Nephron progenitor cell (in vitro differentiated cells): ENCODE data around the gene SMARCA2.

Experiments used
- DNase-seq: peaks from one replicate; pipeline ENCODE4 v3.0.0; 2021
- H3K27ac Mint-ChIP-seq: 2 replicates; pipeline ENCODE4 v1.8.0; 2021; ENCODE audit warnings: mild to moderate bottlenecking, moderate library complexity, mixed read lengths
- H3K27me3 Mint-ChIP-seq: 2 replicates; pipeline ENCODE4 v1.8.0; 2021; ENCODE audit warnings: mild to moderate bottlenecking, low read depth, mixed read lengths; ENCODE audit not compliant: poor library complexity
- H3K36me3 Mint-ChIP-seq: 2 replicates; pipeline ENCODE4 v1.8.0; 2021; ENCODE audit warnings: low read depth, mixed read lengths
- H3K4me1 Mint-ChIP-seq: 2 replicates; pipeline ENCODE4 v1.8.0; 2021; ENCODE audit warnings: mixed read lengths
- H3K4me3 Mint-ChIP-seq: 2 replicates; pipeline ENCODE4 v1.8.0; 2021; ENCODE audit warnings: mild to moderate bottlenecking, moderate library complexity, mixed read lengths
- H3K9me3 Mint-ChIP-seq: 2 replicates; pipeline ENCODE4 v1.8.0; 2021; ENCODE audit warnings: mild to moderate bottlenecking, moderate library complexity, mixed read lengths
- TF ChIP-seq, protein P1 (sequence below): fragments of 200-600 bp; sonication (generic); IDR thresholded peaks from 2 replicates; pipeline ENCODE4 v1.5.0; 2021; ENCODE audit warnings: antibody characterized with exemption

The SMARCA2 gene

DNA sequence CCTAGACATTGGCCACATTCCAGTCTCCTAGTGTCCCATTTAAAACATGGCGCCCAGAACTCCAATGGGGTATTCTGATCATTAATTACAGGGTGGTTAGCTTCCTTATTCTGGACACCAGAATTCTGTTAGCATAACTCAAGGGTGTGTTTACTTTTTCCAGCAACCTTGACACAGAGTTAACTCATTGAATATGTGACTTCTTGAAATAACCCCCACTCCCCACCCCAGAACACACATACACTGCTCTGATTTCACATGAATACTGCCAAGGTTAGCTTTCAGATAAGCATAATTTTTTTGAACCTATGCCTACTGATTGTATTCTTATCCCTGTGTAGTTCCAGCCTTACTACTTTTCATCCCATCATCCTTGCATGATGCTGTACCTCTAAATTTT, 151.1 kb downstream of the SMARCA2 start:
- DNase-seq, result no peak
- Mint-ChIP-seq H3K4me3 (no peak overlapping the region), H3K9me3 (no peaks in the 10 kb centered on the region), H3K27me3 (peaks cover 12% of the 10 kb centered on the region), H3K36me3 (peaks cover 6% of the 10 kb centered on the region), H3K27ac (no peak overlapping the region), H3K4me1 (peaks cover 17% of the 10 kb centered on the region)
- TF ChIP-seq, protein P1, sequence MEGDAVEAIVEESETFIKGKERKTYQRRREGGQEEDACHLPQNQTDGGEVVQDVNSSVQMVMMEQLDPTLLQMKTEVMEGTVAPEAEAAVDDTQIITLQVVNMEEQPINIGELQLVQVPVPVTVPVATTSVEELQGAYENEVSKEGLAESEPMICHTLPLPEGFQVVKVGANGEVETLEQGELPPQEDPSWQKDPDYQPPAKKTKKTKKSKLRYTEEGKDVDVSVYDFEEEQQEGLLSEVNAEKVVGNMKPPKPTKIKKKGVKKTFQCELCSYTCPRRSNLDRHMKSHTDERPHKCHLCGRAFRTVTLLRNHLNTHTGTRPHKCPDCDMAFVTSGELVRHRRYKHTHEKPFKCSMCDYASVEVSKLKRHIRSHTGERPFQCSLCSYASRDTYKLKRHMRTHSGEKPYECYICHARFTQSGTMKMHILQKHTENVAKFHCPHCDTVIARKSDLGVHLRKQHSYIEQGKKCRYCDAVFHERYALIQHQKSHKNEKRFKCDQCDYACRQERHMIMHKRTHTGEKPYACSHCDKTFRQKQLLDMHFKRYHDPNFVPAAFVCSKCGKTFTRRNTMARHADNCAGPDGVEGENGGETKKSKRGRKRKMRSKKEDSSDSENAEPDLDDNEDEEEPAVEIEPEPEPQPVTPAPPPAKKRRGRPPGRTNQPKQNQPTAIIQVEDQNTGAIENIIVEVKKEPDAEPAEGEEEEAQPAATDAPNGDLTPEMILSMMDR, result no peak

DNA sequence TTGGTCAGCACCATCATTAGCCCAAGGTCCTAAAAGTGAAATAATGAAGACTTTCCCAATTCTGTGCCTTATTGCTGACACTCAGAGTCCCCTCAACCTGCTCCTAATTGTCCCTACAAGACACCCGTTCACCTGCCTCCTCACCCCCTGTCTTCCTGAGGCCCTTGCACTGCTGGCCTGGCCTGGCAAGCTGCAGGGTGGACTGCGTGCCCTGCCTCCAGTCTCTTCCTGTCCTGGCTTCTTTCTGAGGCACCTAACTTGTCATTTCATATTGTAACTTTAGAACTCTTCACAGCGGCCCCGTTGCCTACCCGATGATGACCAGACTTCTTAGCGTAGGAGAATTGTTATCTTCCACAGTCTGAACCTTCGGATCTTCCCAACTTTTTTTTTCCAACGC, 153.9 kb downstream of the SMARCA2 start:
- DNase-seq, result no peak
- no peak overlapping the region for H3K4me3 Mint-ChIP-seq
- peaks cover 3% of the 10 kb centered on the region for H3K4me1 Mint-ChIP-seq
- peaks cover 12% of the 10 kb centered on the region for H3K27me3 Mint-ChIP-seq
- TF ChIP-seq, protein P1, result no peak
- peaks cover 15% of the 10 kb centered on the region for H3K36me3 Mint-ChIP-seq
- H3K9me3 Mint-ChIP-seq, result peaks cover 6% of the 10 kb centered on the region
- peak overlapping the region; percentile 39 for H3K27ac Mint-ChIP-seq

DNA sequence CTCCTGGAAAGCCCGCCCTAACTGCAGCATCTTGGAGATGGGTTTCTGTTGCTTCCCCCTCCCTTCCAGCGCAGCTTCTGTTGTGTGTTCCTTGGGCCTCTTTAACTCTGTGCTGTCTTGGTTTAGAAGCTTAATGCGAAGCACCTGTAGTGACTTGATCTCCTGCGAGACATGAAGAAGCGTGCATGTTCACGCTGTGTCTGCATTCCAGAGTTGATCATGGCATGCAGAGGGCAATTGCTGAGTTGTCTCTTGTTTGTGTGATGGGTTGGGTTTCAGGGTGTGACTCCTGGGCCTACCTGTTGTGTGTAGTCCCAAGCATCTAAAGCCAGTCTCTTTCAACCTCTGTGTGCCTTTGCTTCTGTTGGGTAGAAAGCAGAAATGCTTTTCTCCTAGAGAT, 155.6 kb downstream of the SMARCA2 start:
- TF ChIP-seq, protein P1, result no peak
- H3K27ac Mint-ChIP-seq, result no peak overlapping the region
- H3K4me3 Mint-ChIP-seq, result no peak overlapping the region
- H3K9me3 Mint-ChIP-seq, result peaks cover 6% of the 10 kb centered on the region
- no peak for DNase-seq
- peaks cover 6% of the 10 kb centered on the region for H3K4me1 Mint-ChIP-seq
- peaks cover 15% of the 10 kb centered on the region for H3K36me3 Mint-ChIP-seq
- peaks cover 8% of the 10 kb centered on the region for H3K27me3 Mint-ChIP-seq

DNA sequence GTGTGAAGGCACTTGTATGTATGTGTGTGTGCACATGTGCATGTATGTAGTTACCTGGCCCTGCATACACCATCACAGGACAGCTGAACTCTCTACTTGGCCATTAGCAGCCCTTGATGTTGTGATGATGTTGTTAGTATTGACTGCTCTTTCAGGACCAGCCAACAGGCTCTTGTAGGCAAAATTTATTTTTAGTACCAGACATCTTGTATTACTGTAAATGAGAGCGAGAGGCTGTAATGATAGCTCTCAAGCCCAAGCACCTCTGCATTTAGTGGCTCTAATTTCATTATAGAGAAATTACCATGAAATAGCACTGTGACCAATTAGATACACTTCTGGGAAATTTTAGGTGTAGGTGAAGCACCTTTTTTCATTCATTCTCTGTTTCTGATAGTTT, 158.0 kb downstream of the SMARCA2 start:
- Mint-ChIP-seq H3K9me3 (peaks cover 6% of the 10 kb centered on the region), H3K36me3 (peaks cover 15% of the 10 kb centered on the region), H3K27me3 (peaks cover 3% of the 10 kb centered on the region), H3K4me3 (no peak overlapping the region), H3K4me1 (peaks cover 6% of the 10 kb centered on the region), H3K27ac (no peak overlapping the region)
- TF ChIP-seq, protein P1, result no peak
- no peak for DNase-seq

DNA sequence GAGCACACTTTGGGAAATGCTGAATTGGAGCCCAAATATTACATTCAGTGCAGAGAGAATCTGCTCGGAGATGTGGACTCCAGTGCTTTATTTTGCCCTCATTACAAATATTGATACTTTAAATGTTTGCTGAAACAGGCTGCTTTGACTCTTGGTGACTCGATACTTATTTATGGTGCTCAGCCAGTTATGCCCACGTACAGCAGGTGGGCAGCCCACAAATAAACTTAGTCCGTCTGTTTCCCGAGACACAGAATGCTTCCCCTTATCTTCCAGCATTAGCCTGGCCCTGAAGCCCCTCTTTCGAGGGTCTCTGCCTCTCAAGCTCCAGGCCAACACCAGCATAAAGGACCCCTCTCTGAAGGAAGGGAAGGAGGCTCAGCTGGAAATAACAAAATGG, 158.7 kb downstream of the SMARCA2 start:
- no peak overlapping the region for H3K4me3 Mint-ChIP-seq
- no peak overlapping the region for H3K27ac Mint-ChIP-seq
- DNase-seq, result no peak
- peaks cover 6% of the 10 kb centered on the region for H3K4me1 Mint-ChIP-seq
- H3K27me3 Mint-ChIP-seq, result peaks cover 2% of the 10 kb centered on the region
- H3K9me3 Mint-ChIP-seq, result peaks cover 6% of the 10 kb centered on the region
- H3K36me3 Mint-ChIP-seq, result peaks cover 15% of the 10 kb centered on the region
- TF ChIP-seq, protein P1, result no peak

DNA sequence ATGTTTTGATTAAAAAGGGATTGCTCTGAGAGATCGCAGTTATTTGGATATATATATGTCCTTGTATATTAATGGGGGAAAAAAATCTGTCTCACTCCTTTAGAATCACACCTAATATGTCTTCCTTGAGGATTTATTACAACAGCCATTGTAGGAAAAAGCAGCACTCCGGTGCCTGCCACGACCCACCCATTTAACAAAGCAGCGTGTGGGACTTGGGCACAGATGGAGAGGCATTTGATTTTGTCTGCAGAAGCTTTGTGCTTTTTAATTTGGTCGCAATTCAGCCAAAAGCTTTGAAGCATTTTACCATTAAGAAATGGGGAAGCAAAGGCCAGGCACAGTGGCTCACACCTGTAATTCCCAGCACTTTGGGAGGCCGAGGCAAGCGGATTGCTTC, 159.2 kb downstream of the SMARCA2 start:
- Mint-ChIP-seq H3K27ac (no peak overlapping the region), H3K9me3 (peaks cover 6% of the 10 kb centered on the region), H3K27me3 (no peaks in the 10 kb centered on the region), H3K4me3 (no peak overlapping the region), H3K4me1 (peaks cover 6% of the 10 kb centered on the region), H3K36me3 (peaks cover 15% of the 10 kb centered on the region)
- TF ChIP-seq, protein P1, result no peak
- no peak for DNase-seq
